ENCODE measurements around the gene TSPAN4. TPM values are rescaled to one million over a fixed set of nuclear protein-coding genes. Genes with fewer than 3 reads are reported as not detected.

TSPAN4 gene
- total and polyA plus RNA-seq, 2 of the 13 experiments (the other 11 are each of a cell fraction or from before 2014, with no cell fraction given), result 31.7 to 68.3 TPM

DNA sequence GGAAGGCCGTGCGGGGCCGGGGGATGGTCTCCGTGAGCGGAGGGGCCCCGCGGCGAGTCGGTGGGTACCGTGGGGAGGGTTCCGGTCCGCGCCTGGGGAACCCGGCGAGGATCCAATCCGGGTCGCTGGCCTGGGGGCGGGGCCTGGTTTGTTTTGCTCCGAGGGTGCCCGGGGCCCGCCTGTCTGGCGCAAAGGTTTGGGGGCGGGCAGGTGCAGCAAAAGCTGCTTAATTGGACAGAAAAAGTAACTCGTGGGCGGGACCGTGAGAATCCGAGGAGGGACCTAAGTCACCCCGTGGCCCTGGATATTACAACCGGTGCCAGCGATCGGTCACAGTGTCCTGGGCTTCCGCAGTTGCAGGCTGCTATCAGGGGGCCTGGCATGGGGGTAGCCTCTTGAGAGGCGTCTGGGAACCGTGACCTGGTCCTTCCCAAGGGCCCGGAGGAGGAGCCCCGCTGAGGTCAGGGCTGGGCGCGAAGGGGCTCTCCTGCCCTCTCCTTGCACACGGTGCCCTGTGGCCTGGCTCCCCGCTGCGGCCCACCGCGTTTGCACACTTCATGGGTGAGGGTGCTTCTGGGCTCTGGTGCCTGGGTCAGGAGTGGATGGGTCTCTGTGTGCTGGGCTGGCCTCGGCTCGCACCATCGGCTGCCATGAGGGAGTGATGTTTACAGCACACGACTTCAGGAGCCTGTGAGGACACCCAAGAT, 22.6 kb upstream of the TSPAN4 start (continued):
- TF ChIP-seq, protein P1, sequence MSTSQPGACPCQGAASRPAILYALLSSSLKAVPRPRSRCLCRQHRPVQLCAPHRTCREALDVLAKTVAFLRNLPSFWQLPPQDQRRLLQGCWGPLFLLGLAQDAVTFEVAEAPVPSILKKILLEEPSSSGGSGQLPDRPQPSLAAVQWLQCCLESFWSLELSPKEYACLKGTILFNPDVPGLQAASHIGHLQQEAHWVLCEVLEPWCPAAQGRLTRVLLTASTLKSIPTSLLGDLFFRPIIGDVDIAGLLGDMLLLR (CRISPR knock-in tag; IDR thresholded peaks at IDR 0.05), result peak; percentile 27; the same call in 1 of the 2 replicates
- TF ChIP-seq SP2 (CRISPR knock-in tag; IDR thresholded peaks at IDR 0.05), result 0 out of 2 replicates have a peak, but pooled peaks have one; percentile 28
- TF ChIP-seq, protein P2, sequence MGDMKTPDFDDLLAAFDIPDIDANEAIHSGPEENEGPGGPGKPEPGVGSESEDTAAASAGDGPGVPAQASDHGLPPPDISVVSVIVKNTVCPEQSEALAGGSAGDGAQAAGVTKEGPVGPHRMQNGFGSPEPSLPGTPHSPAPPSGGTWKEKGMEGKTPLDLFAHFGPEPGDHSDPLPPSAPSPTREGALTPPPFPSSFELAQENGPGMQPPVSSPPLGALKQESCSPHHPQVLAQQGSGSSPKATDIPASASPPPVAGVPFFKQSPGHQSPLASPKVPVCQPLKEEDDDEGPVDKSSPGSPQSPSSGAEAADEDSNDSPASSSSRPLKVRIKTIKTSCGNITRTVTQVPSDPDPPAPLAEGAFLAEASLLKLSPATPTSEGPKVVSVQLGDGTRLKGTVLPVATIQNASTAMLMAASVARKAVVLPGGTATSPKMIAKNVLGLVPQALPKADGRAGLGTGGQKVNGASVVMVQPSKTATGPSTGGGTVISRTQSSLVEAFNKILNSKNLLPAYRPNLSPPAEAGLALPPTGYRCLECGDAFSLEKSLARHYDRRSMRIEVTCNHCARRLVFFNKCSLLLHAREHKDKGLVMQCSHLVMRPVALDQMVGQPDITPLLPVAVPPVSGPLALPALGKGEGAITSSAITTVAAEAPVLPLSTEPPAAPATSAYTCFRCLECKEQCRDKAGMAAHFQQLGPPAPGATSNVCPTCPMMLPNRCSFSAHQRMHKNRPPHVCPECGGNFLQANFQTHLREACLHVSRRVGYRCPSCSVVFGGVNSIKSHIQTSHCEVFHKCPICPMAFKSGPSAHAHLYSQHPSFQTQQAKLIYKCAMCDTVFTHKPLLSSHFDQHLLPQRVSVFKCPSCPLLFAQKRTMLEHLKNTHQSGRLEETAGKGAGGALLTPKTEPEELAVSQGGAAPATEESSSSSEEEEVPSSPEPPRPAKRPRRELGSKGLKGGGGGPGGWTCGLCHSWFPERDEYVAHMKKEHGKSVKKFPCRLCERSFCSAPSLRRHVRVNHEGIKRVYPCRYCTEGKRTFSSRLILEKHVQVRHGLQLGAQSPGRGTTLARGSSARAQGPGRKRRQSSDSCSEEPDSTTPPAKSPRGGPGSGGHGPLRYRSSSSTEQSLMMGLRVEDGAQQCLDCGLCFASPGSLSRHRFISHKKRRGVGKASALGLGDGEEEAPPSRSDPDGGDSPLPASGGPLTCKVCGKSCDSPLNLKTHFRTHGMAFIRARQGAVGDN (CRISPR knock-in tag; IDR thresholded peaks at IDR 0.05), result 0 out of 2 replicates have a peak, but pooled peaks have one; percentile 18
- peak; percentile 63; the same call in 1 of the 3 replicates for TF ChIP-seq MXI1 (IDR thresholded peaks at IDR 0.05; ENCODE audit: borderline replicate concordance, low read depth, low read length)
- TF ChIP-seq ZBTB49 (CRISPR knock-in tag; IDR thresholded peaks at IDR 0.05; ENCODE audit: borderline replicate concordance), result no peak
- TF ChIP-seq GABPA (IDR thresholded peaks at IDR 0.05; ENCODE audit: low read depth, low read length), result no peak
- TF ChIP-seq GABPA (CRISPR knock-in tag; IDR thresholded peaks at IDR 0.05; ENCODE audit: low read depth), result peak; percentile 57; the same call in 1 of the 2 replicates
- TF ChIP-seq ZNF747 (CRISPR knock-in tag; IDR thresholded peaks at IDR 0.05; ENCODE audit: borderline replicate concordance), result 0 out of 2 replicates have a peak, but pooled peaks have one; percentile 33
- TF ChIP-seq ZNF766 (CRISPR knock-in tag; IDR thresholded peaks at IDR 0.05; ENCODE audit: borderline replicate concordance), result no peak
- TF ChIP-seq HDAC2 (CRISPR knock-in tag; IDR thresholded peaks at IDR 0.05), result no peak
- no peak for TF ChIP-seq ARHGAP35 (CRISPR knock-in tag; IDR thresholded peaks at IDR 0.05; ENCODE audit: borderline replicate concordance)
- TF ChIP-seq HNF4A (CRISPR knock-in tag; IDR thresholded peaks at IDR 0.05), result 0 out of 2 replicates have a peak, but pooled peaks have one; percentile 16
- no peak for TF ChIP-seq ZNF724P (CRISPR knock-in tag; IDR thresholded peaks at IDR 0.05; ENCODE audit: borderline replicate concordance)
- peak; percentile 30; the same call in 1 of the 2 replicates for TF ChIP-seq SP5 (CRISPR knock-in tag; IDR thresholded peaks at IDR 0.05; ENCODE audit: borderline replicate concordance, low read depth)
- no peak for TF ChIP-seq KDM4B (CRISPR knock-in tag; IDR thresholded peaks at IDR 0.05)
- peak; percentile 10; the same call in 1 of the 2 replicates for TF ChIP-seq ZGPAT (CRISPR knock-in tag; IDR thresholded peaks at IDR 0.05)
- TF ChIP-seq ZNF232 (CRISPR knock-in tag; IDR thresholded peaks at IDR 0.05; ENCODE audit: borderline replicate concordance), result 0 out of 2 replicates have a peak, but pooled peaks have one; percentile 27
- TF ChIP-seq IRF1 (CRISPR knock-in tag; IDR thresholded peaks at IDR 0.05; ENCODE audit: low read depth), result no peak
- 0 out of 2 replicates have a peak, but pooled peaks have one; percentile 12 for TF ChIP-seq RFXAP (CRISPR knock-in tag; IDR thresholded peaks at IDR 0.05; ENCODE audit: borderline replicate concordance)
- TF ChIP-seq ZBTB7B (CRISPR knock-in tag; IDR thresholded peaks at IDR 0.05), result peak; percentile 9; the same call in 1 of the 2 replicates
